GM12875 (cell line): ENCODE results near the gene POC1A.

Experiments used
- H3K4me3 ChIP-seq: one replicate; pipeline ENCODE4 v1.5.1; 2011; ENCODE audit warnings: low read depth, low read length, control low read depth
- TF ChIP-seq, protein P1 (sequence below): IDR thresholded peaks from 2 replicates; pipeline ENCODE4 v1.5.1; 2011; ENCODE audit warnings: low read depth, mild to moderate bottlenecking, control low read depth, inconsistent platforms, low read length, moderate library complexity, borderline replicate concordance; ENCODE audit not compliant: insufficient read depth

The POC1A gene

GRCh38 chr3:52085681-52086282 is 68.4 kb downstream of the POC1A start:
- no peak overlapping the region for H3K4me3 ChIP-seq
- TF ChIP-seq, protein P1, sequence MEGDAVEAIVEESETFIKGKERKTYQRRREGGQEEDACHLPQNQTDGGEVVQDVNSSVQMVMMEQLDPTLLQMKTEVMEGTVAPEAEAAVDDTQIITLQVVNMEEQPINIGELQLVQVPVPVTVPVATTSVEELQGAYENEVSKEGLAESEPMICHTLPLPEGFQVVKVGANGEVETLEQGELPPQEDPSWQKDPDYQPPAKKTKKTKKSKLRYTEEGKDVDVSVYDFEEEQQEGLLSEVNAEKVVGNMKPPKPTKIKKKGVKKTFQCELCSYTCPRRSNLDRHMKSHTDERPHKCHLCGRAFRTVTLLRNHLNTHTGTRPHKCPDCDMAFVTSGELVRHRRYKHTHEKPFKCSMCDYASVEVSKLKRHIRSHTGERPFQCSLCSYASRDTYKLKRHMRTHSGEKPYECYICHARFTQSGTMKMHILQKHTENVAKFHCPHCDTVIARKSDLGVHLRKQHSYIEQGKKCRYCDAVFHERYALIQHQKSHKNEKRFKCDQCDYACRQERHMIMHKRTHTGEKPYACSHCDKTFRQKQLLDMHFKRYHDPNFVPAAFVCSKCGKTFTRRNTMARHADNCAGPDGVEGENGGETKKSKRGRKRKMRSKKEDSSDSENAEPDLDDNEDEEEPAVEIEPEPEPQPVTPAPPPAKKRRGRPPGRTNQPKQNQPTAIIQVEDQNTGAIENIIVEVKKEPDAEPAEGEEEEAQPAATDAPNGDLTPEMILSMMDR: no peak

- TF ChIP-seq, protein P1: no peak
- H3K4me3 ChIP-seq: no peak overlapping the region
Measured at GRCh38 chr3:52084954-52085680, 69.1 kb downstream of the POC1A start.

GRCh38 chr3:52084216-52084945 is 69.8 kb downstream of the POC1A start:
- TF ChIP-seq, protein P1: no peak

DNA sequence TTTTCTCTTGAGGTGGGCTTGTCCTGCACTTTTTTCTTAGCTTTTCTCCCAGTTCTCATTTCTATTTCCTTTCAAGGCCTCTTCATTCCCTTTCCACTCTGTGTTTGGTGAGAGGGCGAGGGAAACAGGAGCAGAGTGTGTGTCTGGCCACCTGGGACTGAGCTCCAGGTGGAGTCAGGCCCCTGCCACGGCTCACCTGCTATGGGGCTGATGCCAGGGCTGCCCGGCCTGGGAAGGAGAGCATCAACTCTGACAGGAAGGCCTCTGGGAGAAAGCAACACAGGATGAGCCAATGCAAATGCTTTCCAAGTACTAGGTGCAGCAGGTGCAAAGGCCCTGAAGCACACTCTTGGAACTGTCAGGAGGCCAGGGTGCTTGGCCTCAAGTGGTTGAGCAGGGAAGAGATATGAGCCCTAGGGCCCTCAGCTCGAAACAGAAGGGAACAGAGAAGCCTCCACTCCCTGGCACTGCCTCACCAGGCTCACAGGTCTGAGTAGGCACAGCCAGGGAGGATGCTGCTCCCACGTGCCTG is 70.6 kb downstream of the POC1A start:
- H3K4me3 ChIP-seq: no peak overlapping the region
- TF ChIP-seq, protein P1: no peak

More at GRCh38 chr3:52084216-52084945, 69.8 kb downstream of the POC1A start:
- H3K4me3 ChIP-seq: no peak overlapping the region

- H3K4me3 ChIP-seq: no peak overlapping the region
- TF ChIP-seq, protein P1: no peak
Measured at GRCh38 chr3:52082951-52083350, 71.3 kb downstream of the POC1A start.

DNA sequence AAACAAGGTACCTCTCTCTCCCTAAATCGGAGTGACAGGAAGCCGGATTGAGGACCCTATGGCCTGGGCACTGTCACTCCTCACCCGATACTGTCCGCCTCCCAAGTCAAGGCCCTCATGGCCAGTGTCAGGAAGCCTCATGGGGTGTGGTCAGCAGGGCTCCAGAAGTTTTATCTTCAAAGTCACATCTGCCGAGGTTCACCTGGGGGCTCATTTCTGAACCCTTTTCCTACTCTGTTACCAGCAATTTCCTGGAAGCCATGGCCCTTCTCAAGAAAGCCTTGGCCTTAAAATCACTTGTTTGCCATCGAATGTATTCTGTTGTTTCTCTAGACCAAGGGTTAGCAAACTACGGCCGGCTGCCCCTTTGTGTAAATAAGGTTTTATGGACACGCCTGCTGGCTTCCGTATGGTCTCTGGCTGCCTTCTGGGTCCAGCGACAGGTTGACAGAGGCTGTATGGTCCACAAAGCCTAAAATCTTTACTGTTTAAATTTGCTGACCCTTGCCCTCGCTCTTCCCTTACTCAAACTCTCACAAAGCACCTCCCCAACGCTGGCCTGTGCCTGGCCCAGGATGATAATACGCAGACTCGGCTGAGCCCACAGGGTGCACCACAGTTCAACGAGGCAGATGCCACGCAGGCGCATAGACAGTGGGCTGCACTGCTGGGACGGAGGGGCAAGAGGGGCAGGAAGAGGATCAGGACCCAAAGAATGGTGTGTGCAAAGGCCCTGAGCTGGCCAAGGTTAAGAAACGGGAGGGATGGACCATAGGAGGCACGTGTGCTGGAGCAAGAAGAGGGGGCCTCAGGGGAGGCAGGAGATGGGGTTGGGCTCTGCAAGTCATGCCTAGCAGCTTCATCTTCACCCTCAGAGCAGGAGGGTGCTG is 73.1 kb downstream of the POC1A start:
- no peak overlapping the region for H3K4me3 ChIP-seq
- TF ChIP-seq, protein P1: no peak
